Psoas muscle (tissue), 8 donors: Measurements from ENCODE around the gene CELF2. TPM values are rescaled to one million over a fixed set of nuclear protein-coding genes. Genes with fewer than 3 reads are reported as not detected.
A peak's percentile ranks its signal among the peaks of the same experiment; 100 is the strongest.

ENCODE experiments used
- ATAC-seq, 4 donors: fragments of 200-7000 bp; cut with Tn5 transposase; one replicate each; pipeline ENCODE4 v1.9.1; 2020; ENCODE audit warnings: moderate library complexity in 3 of 4, mild to moderate bottlenecking in 2 of 4
- DNase-seq, 2 donors: peaks; one replicate each; pipeline ENCODE4 v3.0.0-alpha.2; 2020
- H3K27ac ChIP-seq: fragments of 200-600 bp; one replicate; pipeline ENCODE4 v1.8.0; 2022
- H3K27me3 ChIP-seq, 3 donors: fragments of 200-600 bp in 1 of 3; one replicate each; pipeline versions ENCODE4 v1.6.1 to v1.8.0; 2013 to 2022; ENCODE audit warnings: low read length in 2 of 3, mild to moderate bottlenecking in 2 of 3, moderate library complexity in 1 of 3; ENCODE audit not compliant: insufficient read depth in 3 of 3
- H3K36me3 ChIP-seq, 2 donors: fragments of 200-600 bp in 1 of 2; one replicate each; pipeline versions ENCODE4 v1.6.1 to v1.8.0; 2013 to 2022; ENCODE audit warnings: low read depth in 1 of 2, mild to moderate bottlenecking in 1 of 2, moderate library complexity in 1 of 2; ENCODE audit not compliant: insufficient read depth in 1 of 2
- H3K4me1 ChIP-seq: fragments of 200-600 bp; one replicate; pipeline ENCODE4 v1.8.0; 2022
- H3K4me3 ChIP-seq: fragments of 200-600 bp; one replicate; pipeline ENCODE4 v1.8.0; 2022; ENCODE audit warnings: mild to moderate bottlenecking
- H3K9me3 ChIP-seq: fragments of 200-600 bp; one replicate; pipeline ENCODE4 v1.8.0; 2022
- CTCF ChIP-seq: fragments of 200-600 bp; IDR thresholded peaks from one replicate; pipeline ENCODE4 v1.8.0; 2022; ENCODE audit warnings: antibody characterized with exemption
- WGBS, 3 donors: extraction: QIAGEN DNeasy Blood & Tissue Kit; methylation state at CpG; one replicate each; pipeline versions ENCODE4 v1.1.6 to v1.1.7; 2013; 5-methylcytosine and 5-hydroxymethylcytosine counted together
- intact Hi-C, 2 donors: fragments of 100-400 bp; cut with DNase I; formaldehyde crosslinking; loops; one replicate each; pipeline versions ENCODE4 v1.11.0 to v1.14.2; 2022
- polyA plus RNA-seq, 3 donors: library from polyadenylated mRNA; stranded (reverse); fragments of 200-250 nt; gene quantifications; one replicate each; pipeline ENCODE4 v1.2.3, GENCODE V29; 2013
- total RNA-seq, 4 donors: library from RNA; stranded (reverse); fragmentation: NEBNext Ultra II Directional in 2 of 4; extraction: Animal tissue kit (Norgen Biotek cat#: 25700) in 2 of 4; gene quantifications; one replicate each; pipeline versions ENCODE4 v1.2.1 to v1.2.4, GENCODE V29; 2021 to 2023
- donor health status: healthy with polysubstance abuse.
- donor health status: DM: no; HTN: no; CAD: no; lungs with moderate emphysema.
- donor health status: Bipolar disorder and iron deficiency.
- donor health status: healthy.
- donor health status: DM: yes; HTN: yes; CAD: no.
- donor health status: DM: no; HTN: no; CAD: no.
- donor health status: DM: no; HTN: no; CAD: no.
- donor health status: DM: yes; HTN: yes; CAD: no.

Gene CELF2
- total and polyA plus RNA-seq, 7 donors: 9.8 to 47.8 (median 29.0) TPM

- 83 to 92% (median 89%) methylated on average over 4 of the region's 4 CpGs for WGBS, 3 donors
Measured at GRCh38 chr10:11085545-11085944, 67.9 kb downstream of the CELF2 start.

GRCh38 chr10:11086177-11086840 is 68.6 kb downstream of the CELF2 start:
- ATAC-seq (no peak), DNase-seq (no peak)
- TF ChIP-seq CTCF: no peak
- Histone ChIP-seq H3K27me3 (no peaks in the 10 kb centered on the region), H3K36me3 (no peaks in the 10 kb centered on the region), H3K4me3 (no peak overlapping the region), H3K4me1 (peaks cover 8% of the 10 kb centered on the region), H3K27ac (no peak overlapping the region), H3K9me3 (no peaks in the 10 kb centered on the region)
- 57 to 66% (median 57%) methylated on average over 13 of the region's 13 CpGs for WGBS, 3 donors
- intact Hi-C loops: no loop called here

More at GRCh38 chr10:11085545-11085944, 67.9 kb downstream of the CELF2 start:
- Histone ChIP-seq H3K4me3 (no peak overlapping the region), H3K4me1 (peaks cover 8% of the 10 kb centered on the region), H3K9me3 (no peaks in the 10 kb centered on the region), H3K27me3 (no peaks in the 10 kb centered on the region), H3K36me3 (no peaks in the 10 kb centered on the region), H3K27ac (no peak overlapping the region)
- no peak for TF ChIP-seq CTCF
- intact Hi-C loops: no loop called here
- no peak for ATAC-seq
- no peak for DNase-seq

- no peak for DNase-seq
Measured at GRCh38 chr10:11087372-11087771, 69.7 kb downstream of the CELF2 start.

GRCh38 chr10:11088709-11089108 is 71.0 kb downstream of the CELF2 start:
- ATAC-seq: peak in 3 of 4 donors; percentile 29 to 66 (median 51)
- Histone ChIP-seq H3K4me3 (no peak overlapping the region), H3K36me3 (no peaks in the 10 kb centered on the region), H3K4me1 (peaks cover 4% of the 10 kb centered on the region), H3K9me3 (no peaks in the 10 kb centered on the region), H3K27ac (no peak overlapping the region), H3K27me3 (no peaks in the 10 kb centered on the region)
- no peak for TF ChIP-seq CTCF
- 76 to 89% (median 86%) methylated on average over 6 of the region's 6 CpGs for WGBS, 3 donors
- no peak for DNase-seq
- intact Hi-C loops: no loop called here

More at GRCh38 chr10:11087372-11087771, 69.7 kb downstream of the CELF2 start:
- no peak for ATAC-seq
- Histone ChIP-seq H3K9me3 (no peaks in the 10 kb centered on the region), H3K4me3 (no peak overlapping the region), H3K36me3 (no peaks in the 10 kb centered on the region), H3K27ac (no peak overlapping the region), H3K4me1 (peaks cover 8% of the 10 kb centered on the region), H3K27me3 (no peaks in the 10 kb centered on the region)
- TF ChIP-seq CTCF: no peak
- 85 to 93% (median 93%) methylated on average over 9 of the region's 9 CpGs for WGBS, 3 donors
- intact Hi-C loops: no loop called here

- no peaks in the 10 kb centered on the region for H3K9me3 ChIP-seq
- ATAC-seq (no peak), DNase-seq (no peak)
- no peak overlapping the region for H3K27ac ChIP-seq
- intact Hi-C loops: no loop called here
- no peak for TF ChIP-seq CTCF
- H3K4me3 ChIP-seq: no peak overlapping the region
- peaks cover 4% of the 10 kb centered on the region for H3K4me1 ChIP-seq
- H3K36me3 ChIP-seq: no peaks in the 10 kb centered on the region
- no peaks in the 10 kb centered on the region for H3K27me3 ChIP-seq
- whole genome bisulfite sequencing, 3 donors: 87 to 93% (median 91%) methylated on average over 6 of the region's 6 CpGs
Measured at GRCh38 chr10:11089272-11089671, 71.6 kb downstream of the CELF2 start.
